Non-pigmented ciliary epithelial cell (primary cell): Measurements from ENCODE around the gene BRCA2.
A peak's percentile ranks its signal among the peaks of the same experiment; 100 is the strongest.
"Not testable (repeated sequence)": the region's sequence is repeated elsewhere in the genome, so short reads cannot be mapped to it uniquely, and the experiment has no call there.

Experiments
- DNase-seq: peaks from one replicate; pipeline ENCODE4 v3.0.0-alpha.2; 2010; ENCODE audit warnings: low read depth

BRCA2 gene

GRCh38 chr13:32311188-32311897 lies 4.0 kb upstream of the BRCA2 start:
- no peak for DNase-seq

GRCh38 chr13:32314271-32315237 lies 754 bp upstream of the BRCA2 start:
- peak; percentile 27 for DNase-seq

GRCh38 chr13:32316028-32316339 lies 676 bp downstream of the BRCA2 start:
- DNase-seq: no peak

GRCh38 chr13:32316501-32316900 lies 1.2 kb downstream of the BRCA2 start:
- DNase-seq: no peak

GRCh38 chr13:32317716-32318465 lies 2.6 kb downstream of the BRCA2 start:
- DNase-seq: no peak

- no peak for DNase-seq
Measured at GRCh38 chr13:32320528-32320927, 5.2 kb downstream of the BRCA2 start.

- peak; percentile 58 for DNase-seq
Measured at GRCh38 chr13:32323912-32324311, 8.6 kb downstream of the BRCA2 start.

GRCh38 chr13:32330441-32330840 lies 15.1 kb downstream of the BRCA2 start:
- DNase-seq: peak; percentile 13

- no peak for DNase-seq
Measured at GRCh38 chr13:32334671-32335070, 19.4 kb downstream of the BRCA2 start.

- no peak for DNase-seq
Measured at GRCh38 chr13:32340914-32341313, 25.6 kb downstream of the BRCA2 start.

- no peak for DNase-seq
Measured at GRCh38 chr13:32347651-32348050, 32.3 kb downstream of the BRCA2 start.

GRCh38 chr13:32350839-32351441 lies 35.6 kb downstream of the BRCA2 start:
- not testable (repeated sequence) for DNase-seq

GRCh38 chr13:32354040-32354439 lies 38.7 kb downstream of the BRCA2 start:
- DNase-seq: no peak

- DNase-seq: not testable (repeated sequence)
Measured at GRCh38 chr13:32355935-32356334, 40.6 kb downstream of the BRCA2 start.

GRCh38 chr13:32362574-32362973 lies 47.3 kb downstream of the BRCA2 start:
- no peak for DNase-seq

GRCh38 chr13:32370805-32371204 lies 55.5 kb downstream of the BRCA2 start:
- DNase-seq: no peak

- no peak for DNase-seq
Measured at GRCh38 chr13:32376642-32377415, 61.5 kb downstream of the BRCA2 start.

- no peak for DNase-seq
Measured at GRCh38 chr13:32378012-32378411, 62.7 kb downstream of the BRCA2 start.

GRCh38 chr13:32381539-32381938 lies 66.2 kb downstream of the BRCA2 start:
- DNase-seq: no peak

GRCh38 chr13:32383836-32384618 lies 68.7 kb downstream of the BRCA2 start:
- DNase-seq: no peak

GRCh38 chr13:32384702-32385101 lies 69.4 kb downstream of the BRCA2 start:
- DNase-seq: no peak
